CD4-positive, alpha-beta T cell treated with Interleukin-6 at 100 ng/mL for 8 hours (primary cell): ENCODE measurements around the gene BTG4.

ENCODE experiments used
- DNase-seq: peaks from one replicate; pipeline ENCODE4 v3.0.0-alpha.2; 2020; ENCODE audit warnings: mixed read lengths, low spot score

BTG4 gene

DNA sequence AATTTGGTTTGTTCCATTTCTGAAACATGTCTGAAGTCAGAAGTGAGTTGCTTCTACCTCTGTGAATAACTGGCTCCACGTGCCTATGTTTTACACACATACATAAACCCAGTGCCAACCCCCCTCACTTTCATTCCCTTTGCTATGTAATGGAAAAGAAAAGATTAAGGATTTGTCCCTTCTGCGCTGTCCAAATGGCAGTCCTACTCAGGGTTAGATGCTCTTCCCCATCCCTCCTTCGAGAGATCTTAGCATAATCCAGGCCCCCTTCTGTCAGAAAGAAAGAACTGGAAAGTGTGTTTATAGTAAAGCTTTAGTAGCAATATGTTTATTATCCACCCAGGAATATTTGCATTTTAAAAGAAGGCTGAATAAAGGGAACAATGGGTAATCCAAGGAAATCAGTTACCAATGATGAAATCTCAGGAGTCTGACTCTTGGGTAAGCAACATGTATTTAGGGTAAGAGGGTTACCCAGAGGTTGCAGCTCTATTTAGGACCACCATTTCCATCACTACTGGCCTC lies 25.2 kb upstream of the BTG4 start:
- DNase-seq, result no peak

DNA sequence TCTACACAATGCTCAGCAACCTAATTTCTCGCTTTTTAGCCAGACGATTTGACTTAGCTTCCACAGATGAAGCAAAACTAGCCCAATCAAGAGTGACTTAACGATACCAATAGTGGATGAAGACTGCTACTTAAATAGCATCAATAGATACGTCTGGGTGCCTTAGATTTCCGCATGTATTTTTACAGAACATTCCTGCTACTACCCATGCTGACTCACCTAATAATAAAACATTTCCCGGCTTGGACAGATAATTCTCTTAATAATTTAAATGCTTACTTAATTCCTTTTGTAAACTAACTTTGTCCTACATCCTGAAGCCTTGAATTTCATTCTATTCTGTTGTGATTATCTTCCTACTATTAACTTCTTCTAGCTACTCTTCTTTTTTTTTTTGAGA lies 23.1 kb upstream of the BTG4 start:
- DNase-seq, result no peak

DNA sequence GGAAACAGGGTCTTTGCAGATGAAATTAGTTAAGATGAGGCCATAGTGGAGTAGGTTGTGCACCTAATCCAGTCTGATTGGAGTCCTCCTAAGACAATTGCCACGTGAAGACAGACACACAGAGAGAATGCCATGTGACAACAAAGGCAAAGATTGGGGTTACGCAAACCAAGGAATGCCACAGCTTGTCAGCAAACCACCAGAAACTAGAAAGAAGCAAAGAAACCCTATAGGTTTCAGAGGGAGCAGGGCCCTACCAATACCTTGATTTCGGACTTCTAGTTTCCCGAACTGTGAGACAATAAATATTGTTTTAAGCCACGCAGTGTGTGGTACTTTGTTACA lies 20.2 kb upstream of the BTG4 start:
- no peak for DNase-seq

- DNase-seq, result no peak
These were observed 19.6 kb upstream of the BTG4 start for GRCh38 chr11:111531687-111532364.

GRCh38 chr11:111531136-111531535 lies 18.9 kb upstream of the BTG4 start:
- no peak for DNase-seq

DNA sequence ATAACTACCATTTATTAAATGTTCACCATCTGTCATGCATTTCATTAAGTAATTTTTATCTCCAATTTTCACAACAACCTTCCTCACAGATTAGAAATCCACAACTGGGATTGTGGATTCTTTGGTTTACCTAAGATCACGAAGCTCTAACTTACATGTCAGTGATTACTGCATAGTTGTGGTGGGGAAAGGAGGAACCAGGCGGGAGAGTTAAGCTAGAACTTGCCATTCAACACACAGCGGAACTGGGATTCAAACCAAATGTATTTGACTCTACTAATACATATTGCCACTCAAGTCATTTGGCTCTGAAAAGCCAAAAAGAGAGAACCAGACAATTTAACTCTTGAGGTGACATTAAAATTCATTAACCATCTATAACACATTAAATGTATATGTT lies 17.9 kb upstream of the BTG4 start:
- DNase-seq, result no peak

- peak; percentile 43 for DNase-seq
These were observed 16.4 kb upstream of the BTG4 start for GRCh38 chr11:111528557-111528956.

GRCh38 chr11:111527279-111527678 lies 15.1 kb upstream of the BTG4 start:
- no peak for DNase-seq

DNA sequence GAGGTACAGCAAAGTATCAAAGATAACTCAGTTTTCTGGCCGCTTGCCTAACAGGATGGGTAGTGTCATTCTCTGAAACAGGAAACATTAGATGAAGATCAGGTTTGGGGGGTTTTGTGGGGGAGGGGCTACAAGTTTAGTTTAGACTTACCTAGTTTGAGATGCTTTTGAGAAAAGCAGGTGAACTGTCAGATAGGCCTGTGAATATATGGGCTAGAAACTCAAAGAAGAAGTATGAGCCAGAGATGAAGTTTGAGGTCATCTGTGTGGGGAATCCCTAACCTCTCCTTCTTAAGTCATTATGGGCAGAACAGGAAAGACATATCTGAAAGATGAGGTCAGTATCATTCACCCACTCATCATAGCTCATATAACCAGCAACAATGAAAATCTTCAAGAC lies 14.3 kb upstream of the BTG4 start:
- DNase-seq, result no peak

DNA sequence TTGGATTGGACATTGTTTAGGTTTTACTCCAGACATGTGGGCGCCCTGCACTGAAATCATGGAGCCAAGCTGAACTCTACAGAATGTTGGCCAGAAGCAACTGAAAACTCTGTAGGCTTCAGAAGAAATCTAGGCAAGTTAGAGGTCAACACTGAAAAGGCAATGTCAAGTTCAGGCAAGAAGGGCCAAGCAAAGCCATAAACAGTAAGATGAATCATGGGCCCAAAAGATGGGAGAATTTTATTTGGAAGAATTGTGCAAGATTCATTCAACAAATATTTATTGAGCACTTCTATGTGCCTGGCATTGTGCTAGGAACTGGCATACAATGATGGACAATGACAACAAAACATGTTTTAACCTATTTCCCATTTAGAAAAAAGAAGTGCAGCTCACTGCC lies 13.3 kb upstream of the BTG4 start:
- no peak for DNase-seq

DNA sequence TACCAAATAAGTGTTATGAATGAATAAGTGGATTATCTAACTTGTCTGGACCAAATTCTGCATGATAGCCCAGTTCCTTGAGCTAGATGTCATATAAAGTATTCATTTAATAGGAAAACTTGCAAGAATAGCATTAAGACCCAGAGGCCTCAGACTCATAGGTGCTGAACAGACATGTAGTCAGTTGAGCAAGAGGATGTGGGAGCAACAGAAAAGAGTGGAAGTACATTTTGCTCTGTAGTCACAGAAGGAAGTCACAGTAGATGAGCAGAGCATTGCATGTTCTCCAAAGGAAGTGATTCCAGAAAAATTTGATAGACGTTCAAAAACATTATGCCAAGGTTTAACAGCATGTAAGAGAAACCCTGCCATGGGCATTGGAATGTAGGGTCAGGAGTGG lies 11.9 kb upstream of the BTG4 start:
- DNase-seq, result no peak

DNA sequence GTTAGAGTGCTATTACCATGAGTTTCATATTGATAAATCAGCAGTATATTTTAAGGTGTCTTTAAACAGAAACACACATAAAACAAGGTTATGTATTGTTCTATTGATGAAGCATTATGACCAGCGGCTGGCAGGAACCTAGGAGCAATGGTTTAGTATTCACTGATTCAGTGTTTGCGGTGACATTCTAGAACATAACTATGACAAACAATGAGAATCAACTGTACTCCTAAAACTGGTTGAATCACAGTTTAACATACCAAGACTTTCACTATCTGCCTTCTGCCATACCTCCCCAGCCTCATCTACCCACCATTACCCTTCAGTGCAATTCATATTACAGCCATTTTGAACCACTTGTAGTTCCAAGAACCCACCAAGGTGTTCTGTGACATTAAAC lies 11.2 kb upstream of the BTG4 start:
- DNase-seq, result no peak

GRCh38 chr11:111522426-111522825 lies 10.2 kb upstream of the BTG4 start:
- DNase-seq, result no peak

- DNase-seq, result no peak
These were observed 8.9 kb upstream of the BTG4 start for GRCh38 chr11:111521135-111521534.

DNA sequence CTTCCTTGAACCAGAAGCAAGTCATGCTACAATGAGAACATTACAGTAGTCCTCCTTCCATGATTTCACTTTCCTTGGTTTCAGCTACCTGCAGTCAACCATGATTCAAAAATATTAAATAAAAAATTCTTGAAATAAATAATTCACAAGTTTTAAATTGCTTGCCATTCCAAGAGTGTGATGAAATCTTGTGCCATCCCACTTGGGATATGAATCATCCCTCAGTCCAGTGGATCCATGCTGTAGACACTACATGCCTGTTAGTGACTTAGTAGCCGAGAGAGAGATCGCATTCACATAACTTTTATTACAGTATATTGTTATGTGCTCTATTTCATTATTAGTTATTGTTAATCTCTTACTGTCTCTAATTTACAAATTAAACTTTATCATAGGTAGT lies 8.4 kb upstream of the BTG4 start:
- no peak for DNase-seq

- no peak for DNase-seq
These were observed 6.5 kb upstream of the BTG4 start for GRCh38 chr11:111518668-111519067.

DNA sequence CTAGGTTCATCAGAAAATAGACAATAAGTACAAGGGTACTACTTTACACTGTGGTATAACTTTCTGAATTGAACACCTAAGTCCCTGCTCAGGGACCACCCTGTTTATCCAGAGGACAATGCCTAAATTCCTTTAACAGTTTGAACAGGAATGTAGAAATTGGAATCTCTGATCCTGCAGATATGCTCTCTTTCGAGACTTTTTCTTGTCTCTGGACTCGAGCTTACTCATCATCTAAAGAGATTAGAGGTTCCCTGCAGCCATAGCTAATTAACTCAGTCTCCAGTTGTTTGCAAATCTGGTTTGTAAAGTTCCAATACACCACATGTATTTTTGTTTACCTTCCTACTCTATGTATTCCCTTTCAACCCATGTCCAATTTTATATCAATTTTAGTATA lies 3.4 kb upstream of the BTG4 start:
- no peak for DNase-seq

DNA sequence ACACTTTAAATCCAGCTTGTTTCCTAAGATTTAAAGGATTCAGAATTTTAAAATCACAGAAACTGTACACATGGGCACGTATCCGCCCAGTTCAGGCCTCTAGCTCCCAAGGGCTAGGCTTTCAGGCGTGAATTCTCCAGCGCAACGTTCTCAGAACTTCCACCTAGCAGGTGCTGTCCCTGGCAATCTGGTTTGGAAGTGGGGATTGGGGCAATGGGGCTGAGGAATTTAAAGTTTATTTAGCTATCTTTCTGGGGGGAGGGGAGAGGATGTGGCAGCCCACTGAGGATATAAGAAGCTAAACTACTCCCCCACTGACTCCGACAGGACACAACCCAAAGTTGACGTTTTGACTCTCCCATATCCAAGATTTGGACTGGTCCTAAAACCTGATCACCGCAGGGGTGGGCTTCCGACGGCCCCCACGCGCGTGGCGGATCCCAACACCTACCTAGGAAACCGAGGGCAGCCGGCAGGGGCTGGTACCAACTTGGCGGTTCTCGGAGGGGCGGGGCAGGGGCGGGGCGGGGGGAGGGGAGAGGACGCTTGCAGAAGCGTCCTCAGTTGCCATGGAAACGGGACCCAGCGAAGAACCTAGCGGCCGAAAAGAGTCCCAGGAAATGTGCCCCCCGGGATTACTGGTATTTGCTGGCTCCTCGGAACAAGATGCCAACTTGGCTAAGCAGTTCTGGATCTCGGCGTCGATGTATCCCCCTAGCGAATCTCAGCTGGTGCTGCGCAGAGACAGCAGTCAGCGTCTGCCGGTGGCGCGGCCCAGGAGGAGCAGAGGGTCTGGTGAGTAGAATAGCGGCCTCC lies 2.2 kb upstream of the BTG4 start, which contains the start of gene HOATZ:
Gene HOATZ (plus strand): TSS at position 563 of the 816 bp plus-strand sequence. CDS start 7 bp downstream, at position 570.
- DNase-seq, result no peak

DNA sequence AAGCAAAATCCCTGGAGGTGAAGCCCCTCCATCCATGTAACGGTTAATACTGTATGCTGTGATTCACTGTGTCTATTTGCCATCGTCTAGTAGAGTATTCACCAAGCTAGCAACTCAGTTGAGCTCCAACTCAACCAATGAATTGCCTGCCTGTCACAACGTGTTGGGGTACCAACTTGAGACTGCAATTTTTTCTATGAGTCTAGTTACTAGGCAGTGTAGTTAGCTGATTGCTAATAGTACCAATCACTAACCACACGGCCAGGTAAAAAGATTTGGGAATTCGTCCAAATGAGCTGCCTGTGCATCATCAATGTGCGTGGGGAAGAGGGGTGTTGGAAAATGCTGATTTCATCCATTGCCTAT lies 1.0 kb upstream of the BTG4 start:
- no peak for DNase-seq

- no peak for DNase-seq
These were observed 1.9 kb downstream of the BTG4 start for GRCh38 chr11:111510311-111510710.

GRCh38 chr11:111502611-111503010 lies 9.6 kb downstream of the BTG4 start:
- DNase-seq, result no peak

DNA sequence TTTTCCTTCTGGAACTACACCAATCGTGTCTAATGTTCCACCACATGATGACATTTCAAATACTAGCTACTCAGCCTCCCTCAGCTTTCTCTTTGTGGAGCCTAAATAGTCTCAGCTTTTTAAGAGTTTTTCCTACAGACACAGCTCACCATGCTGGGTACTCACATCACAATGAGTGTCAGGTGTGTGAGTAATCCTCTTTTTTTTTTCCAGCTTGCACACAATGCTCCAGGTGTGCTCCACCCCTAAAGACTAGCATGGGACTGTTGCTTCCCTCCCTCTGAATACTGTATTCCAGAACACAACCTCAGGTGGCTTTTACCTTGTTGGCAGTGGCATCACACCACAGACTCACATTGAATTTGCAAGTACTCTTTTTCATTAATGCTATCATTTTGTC lies 11.7 kb downstream of the BTG4 start:
- no peak for DNase-seq

- DNase-seq, result no peak
These were observed 12.7 kb downstream of the BTG4 start for GRCh38 chr11:111499483-111499882.

- DNase-seq, result no peak
These were observed 18.1 kb downstream of the BTG4 start for GRCh38 chr11:111494040-111494439.
